ENCODE results near the gene XYLT1. TPM values are rescaled to one million over a fixed set of nuclear protein-coding genes. Genes with fewer than 3 reads are reported as not detected.

XYLT1 gene
- total RNA-seq, 1 donor from 2014 or later: 17.6 TPM

- no peak for DNase-seq (ENCODE audit: low spot score)
- no peak overlapping the region for H3K4me3 Mint-ChIP-seq (ENCODE audit: unreplicated experiment)
- no peak overlapping the region for H3K27ac Mint-ChIP-seq (ENCODE audit: unreplicated experiment)
- peaks cover 2% of the 10 kb centered on the region for H3K9me3 Mint-ChIP-seq (ENCODE audit: low read depth)
- TF ChIP-seq CTCF (IDR thresholded peaks at IDR 0.05): no peak
- peaks cover 26% of the 10 kb centered on the region for H3K4me1 Mint-ChIP-seq (ENCODE audit: low read depth)
- H3K27me3 Mint-ChIP-seq (ENCODE audit: low read depth): no peaks in the 10 kb centered on the region
- H3K36me3 Mint-ChIP-seq (ENCODE audit: low read depth): no peaks in the 10 kb centered on the region
These were observed 51.5 kb downstream of the XYLT1 start for GRCh38 chr16:17419266-17419665.

GRCh38 chr16:17417740-17418139, 53.0 kb downstream of the XYLT1 start:
- Mint-ChIP-seq H3K4me1 (ENCODE audit: low read depth) (peaks cover 29% of the 10 kb centered on the region), H3K27ac (ENCODE audit: unreplicated experiment) (no peak overlapping the region), H3K36me3 (ENCODE audit: low read depth) (no peaks in the 10 kb centered on the region), H3K4me3 (ENCODE audit: unreplicated experiment) (no peak overlapping the region), H3K9me3 (ENCODE audit: low read depth) (peaks cover 5% of the 10 kb centered on the region), H3K27me3 (ENCODE audit: low read depth) (no peaks in the 10 kb centered on the region)
- DNase-seq (ENCODE audit: low spot score): no peak
- no peak for TF ChIP-seq CTCF (IDR thresholded peaks at IDR 0.05)

GRCh38 chr16:17416461-17417311, 54.1 kb downstream of the XYLT1 start:
- Mint-ChIP-seq H3K4me1 (ENCODE audit: low read depth) (peaks cover 40% of the 10 kb centered on the region), H3K4me3 (ENCODE audit: unreplicated experiment) (peak overlapping the region; percentile 54), H3K27me3 (ENCODE audit: low read depth) (no peaks in the 10 kb centered on the region), H3K9me3 (ENCODE audit: low read depth) (peaks cover 8% of the 10 kb centered on the region), H3K27ac (ENCODE audit: unreplicated experiment) (peak overlapping the region; percentile 67), H3K36me3 (ENCODE audit: low read depth) (no peaks in the 10 kb centered on the region)
- DNase-seq (ENCODE audit: low spot score): no peak
- TF ChIP-seq CTCF (IDR thresholded peaks at IDR 0.05): peak; percentile 68

- Mint-ChIP-seq H3K36me3 (ENCODE audit: low read depth) (no peaks in the 10 kb centered on the region), H3K4me1 (ENCODE audit: low read depth) (peaks cover 41% of the 10 kb centered on the region), H3K9me3 (ENCODE audit: low read depth) (peaks cover 8% of the 10 kb centered on the region), H3K27me3 (ENCODE audit: low read depth) (no peaks in the 10 kb centered on the region), H3K4me3 (ENCODE audit: unreplicated experiment) (no peak overlapping the region), H3K27ac (ENCODE audit: unreplicated experiment) (no peak overlapping the region)
- no peak for DNase-seq (ENCODE audit: low spot score)
- TF ChIP-seq CTCF (IDR thresholded peaks at IDR 0.05): no peak
These were observed 55.8 kb downstream of the XYLT1 start for GRCh38 chr16:17414916-17415315.

GRCh38 chr16:17414421-17414820, 56.3 kb downstream of the XYLT1 start:
- Mint-ChIP-seq H3K27ac (ENCODE audit: unreplicated experiment) (no peak overlapping the region), H3K36me3 (ENCODE audit: low read depth) (no peaks in the 10 kb centered on the region), H3K9me3 (ENCODE audit: low read depth) (peaks cover 8% of the 10 kb centered on the region), H3K4me1 (ENCODE audit: low read depth) (peaks cover 41% of the 10 kb centered on the region), H3K4me3 (ENCODE audit: unreplicated experiment) (no peak overlapping the region), H3K27me3 (ENCODE audit: low read depth) (no peaks in the 10 kb centered on the region)
- no peak for TF ChIP-seq CTCF (IDR thresholded peaks at IDR 0.05)
- DNase-seq (ENCODE audit: low spot score): no peak
